ENCODE measurements around the gene CPPED1.

DNA sequence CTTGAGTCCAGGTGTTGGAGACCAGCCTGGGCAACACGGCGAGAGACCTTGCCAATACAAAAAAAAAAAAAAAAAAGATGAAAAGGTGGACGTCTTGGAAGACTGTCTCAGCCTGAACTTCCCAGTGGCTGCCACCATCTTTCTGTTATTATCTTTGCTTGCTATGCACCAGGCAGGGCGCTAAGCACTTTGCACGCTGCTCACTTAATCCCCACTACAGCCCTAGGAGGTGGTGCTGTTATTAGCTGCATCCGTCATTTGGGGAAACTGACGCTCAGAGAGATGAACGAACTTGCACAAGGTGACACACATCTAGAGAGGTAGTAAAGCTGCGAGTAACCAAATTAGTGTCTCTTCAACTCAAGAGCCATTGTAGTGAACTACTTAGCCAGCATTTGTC is 708 bp upstream of the CPPED1 start:
- TF ChIP-seq, protein P1, sequence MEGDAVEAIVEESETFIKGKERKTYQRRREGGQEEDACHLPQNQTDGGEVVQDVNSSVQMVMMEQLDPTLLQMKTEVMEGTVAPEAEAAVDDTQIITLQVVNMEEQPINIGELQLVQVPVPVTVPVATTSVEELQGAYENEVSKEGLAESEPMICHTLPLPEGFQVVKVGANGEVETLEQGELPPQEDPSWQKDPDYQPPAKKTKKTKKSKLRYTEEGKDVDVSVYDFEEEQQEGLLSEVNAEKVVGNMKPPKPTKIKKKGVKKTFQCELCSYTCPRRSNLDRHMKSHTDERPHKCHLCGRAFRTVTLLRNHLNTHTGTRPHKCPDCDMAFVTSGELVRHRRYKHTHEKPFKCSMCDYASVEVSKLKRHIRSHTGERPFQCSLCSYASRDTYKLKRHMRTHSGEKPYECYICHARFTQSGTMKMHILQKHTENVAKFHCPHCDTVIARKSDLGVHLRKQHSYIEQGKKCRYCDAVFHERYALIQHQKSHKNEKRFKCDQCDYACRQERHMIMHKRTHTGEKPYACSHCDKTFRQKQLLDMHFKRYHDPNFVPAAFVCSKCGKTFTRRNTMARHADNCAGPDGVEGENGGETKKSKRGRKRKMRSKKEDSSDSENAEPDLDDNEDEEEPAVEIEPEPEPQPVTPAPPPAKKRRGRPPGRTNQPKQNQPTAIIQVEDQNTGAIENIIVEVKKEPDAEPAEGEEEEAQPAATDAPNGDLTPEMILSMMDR (conservative IDR thresholded peaks at IDR 0.05 in 1 of 2, IDR thresholded peaks at IDR 0.05 in 1 of 2; ENCODE audit: low read depth in 1 of 2, low read length in 2 of 2) = no peak
- TF ChIP-seq EZH2 (IDR thresholded peaks at IDR 0.05; ENCODE audit: low read length, missing control alignments) = no peak

Data from fibroblast of lung (primary cell).